Measurements from ENCODE around the gene GSTA4. TPM values are rescaled to one million over a fixed set of nuclear protein-coding genes. Genes with fewer than 3 reads are reported as not detected.
A peak's percentile ranks its signal among the peaks of the same experiment; 100 is the strongest.
"Not testable (repeated sequence)": the region's sequence is repeated elsewhere in the genome, so short reads cannot be mapped to it uniquely, and the experiment has no call there.

GSTA4 gene, protein sequence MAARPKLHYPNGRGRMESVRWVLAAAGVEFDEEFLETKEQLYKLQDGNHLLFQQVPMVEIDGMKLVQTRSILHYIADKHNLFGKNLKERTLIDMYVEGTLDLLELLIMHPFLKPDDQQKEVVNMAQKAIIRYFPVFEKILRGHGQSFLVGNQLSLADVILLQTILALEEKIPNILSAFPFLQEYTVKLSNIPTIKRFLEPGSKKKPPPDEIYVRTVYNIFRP
- total RNA-seq, result 1 to 10 TPM; 8.4 to 8.5 TPM

DNA sequence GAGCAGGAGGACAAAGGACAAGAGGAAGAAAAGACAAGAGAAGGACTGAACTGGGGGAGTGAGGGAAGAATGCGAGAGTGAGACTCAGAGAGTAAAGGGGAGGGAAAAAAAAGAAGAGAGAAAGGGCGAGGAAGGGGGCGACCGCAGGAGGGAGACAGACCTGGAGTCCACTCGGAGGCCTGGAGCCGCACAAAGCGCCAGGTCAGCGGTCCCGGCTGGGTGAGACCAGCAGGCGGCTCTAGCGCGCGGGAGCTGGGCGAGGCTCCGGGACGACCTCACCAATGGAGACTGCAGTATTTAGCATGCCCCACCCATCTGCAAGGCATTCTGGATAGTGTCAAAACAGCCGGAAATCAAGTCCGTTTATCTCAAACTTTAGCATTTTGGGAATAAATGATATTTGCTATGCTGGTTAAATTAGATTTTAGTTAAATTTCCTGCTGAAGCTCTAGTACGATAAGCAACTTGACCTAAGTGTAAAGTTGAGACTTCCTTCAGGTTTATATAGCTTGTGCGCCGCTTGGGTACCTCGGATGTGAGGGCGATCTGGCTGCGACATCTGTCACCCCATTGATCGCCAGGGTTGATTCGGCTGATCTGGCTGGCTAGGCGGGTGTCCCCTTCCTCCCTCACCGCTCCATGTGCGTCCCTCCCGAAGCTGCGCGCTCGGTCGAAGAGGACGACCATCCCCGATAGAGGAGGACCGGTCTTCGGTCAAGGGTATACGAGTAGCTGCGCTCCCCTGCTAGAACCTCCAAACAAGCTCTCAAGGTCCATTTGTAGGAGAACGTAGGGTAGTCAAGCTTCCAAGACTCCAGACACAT is at the start of gene GSTA4:
TSS of gene GSTA4 (minus strand) at position 196 of the 824 bp plus-strand sequence. CDS start 1,041 bp downstream, outside the sequence.
- peaks cover 25% of the 10 kb centered on the region for H3K4me1 Mint-ChIP-seq
- H3K4me3 Mint-ChIP-seq, result peak within 1 kb of the TSS; percentile 81
- H3K36me3 Mint-ChIP-seq, result not testable (repeated sequence)

DNA sequence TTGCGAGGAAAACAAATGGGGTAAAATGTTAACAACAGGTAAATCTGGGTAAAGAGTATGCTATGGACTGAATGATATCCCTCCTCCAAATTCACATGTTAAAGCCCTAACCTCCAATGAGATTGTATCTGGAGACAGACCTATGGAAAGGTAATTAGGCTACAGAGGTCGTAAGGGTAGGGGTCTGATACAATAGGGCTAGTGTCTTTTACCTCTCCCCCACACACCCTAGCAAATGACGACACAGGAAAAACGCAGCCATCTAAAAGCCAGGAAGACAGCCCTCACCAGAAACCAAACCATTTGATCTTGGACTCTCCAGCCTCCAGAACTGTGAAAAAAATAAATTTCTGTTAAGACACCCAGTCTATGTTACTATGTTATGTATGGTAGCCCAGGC is 49.5 kb upstream of the GSTA4 start:
- Mint-ChIP-seq H3K27ac (no peak overlapping the region), H3K4me1 (peaks cover 21% of the 10 kb centered on the region)

More for the DNA sequence above, at the start of gene GSTA4:
- peak within 1 kb of the TSS; percentile 97 for H3K27ac Mint-ChIP-seq
- H3K27me3 Mint-ChIP-seq, result peaks cover 12% of the 10 kb centered on the region
- DNase-seq, result peak; percentile 88
- not testable (repeated sequence) for H3K9me3 Mint-ChIP-seq

DNA sequence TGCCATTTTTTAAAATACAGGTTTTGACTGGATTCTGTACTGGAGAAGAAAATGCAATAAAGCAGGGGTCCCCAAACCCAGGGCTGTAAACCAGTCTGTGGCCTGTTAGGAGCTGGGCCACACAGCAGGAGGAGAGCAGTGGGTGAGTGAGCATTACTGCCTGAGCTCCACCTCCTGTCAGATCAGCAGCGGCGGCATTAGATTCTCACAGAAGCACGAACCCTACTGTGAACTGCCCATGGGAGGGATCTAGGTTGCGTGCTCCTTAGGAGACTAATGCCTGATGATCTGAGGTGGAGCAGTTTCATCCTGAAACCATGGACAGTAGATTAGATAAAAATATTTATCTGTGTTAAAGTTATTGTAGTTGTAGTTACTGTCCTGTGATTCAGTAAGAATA is 49.0 kb upstream of the GSTA4 start:
- H3K4me3 Mint-ChIP-seq, result no peak overlapping the region
- H3K9me3 Mint-ChIP-seq, result no peaks in the 10 kb centered on the region
- DNase-seq, result no peak
- H3K27ac Mint-ChIP-seq, result no peak overlapping the region
- H3K27me3 Mint-ChIP-seq, result no peaks in the 10 kb centered on the region
- peaks cover 23% of the 10 kb centered on the region for H3K36me3 Mint-ChIP-seq
- peaks cover 16% of the 10 kb centered on the region for H3K4me1 Mint-ChIP-seq

More for the DNA sequence above, 49.5 kb upstream of the GSTA4 start:
- H3K36me3 Mint-ChIP-seq, result peaks cover 19% of the 10 kb centered on the region
- H3K27me3 Mint-ChIP-seq, result no peaks in the 10 kb centered on the region
- no peaks in the 10 kb centered on the region for H3K9me3 Mint-ChIP-seq
- no peak for DNase-seq
- H3K4me3 Mint-ChIP-seq, result no peak overlapping the region

DNA sequence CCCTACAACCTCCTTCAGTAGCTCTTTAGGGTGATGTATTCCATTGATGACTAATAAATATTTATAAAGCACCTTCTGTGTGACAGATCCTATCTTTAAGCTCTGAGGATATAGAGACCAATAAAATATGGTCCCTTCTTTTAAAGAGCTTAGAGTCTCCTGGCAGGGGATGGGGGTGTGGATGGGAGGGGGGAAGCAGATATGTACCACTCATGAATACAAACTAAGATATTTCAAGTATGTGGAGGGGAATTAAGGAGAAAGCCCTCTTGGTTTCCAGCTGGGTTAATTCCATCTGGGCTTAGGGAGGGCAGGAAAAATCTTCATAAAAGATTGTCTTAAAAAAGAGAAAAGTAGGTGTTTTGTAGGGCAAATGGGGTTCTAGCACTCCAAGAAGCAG is 48.5 kb upstream of the GSTA4 start:
- H3K4me1 Mint-ChIP-seq, result peaks cover 11% of the 10 kb centered on the region
- H3K27me3 Mint-ChIP-seq, result no peaks in the 10 kb centered on the region
- no peaks in the 10 kb centered on the region for H3K9me3 Mint-ChIP-seq
- peaks cover 23% of the 10 kb centered on the region for H3K36me3 Mint-ChIP-seq
- DNase-seq, result no peak
- no peak overlapping the region for H3K27ac Mint-ChIP-seq
- no peak overlapping the region for H3K4me3 Mint-ChIP-seq

DNA sequence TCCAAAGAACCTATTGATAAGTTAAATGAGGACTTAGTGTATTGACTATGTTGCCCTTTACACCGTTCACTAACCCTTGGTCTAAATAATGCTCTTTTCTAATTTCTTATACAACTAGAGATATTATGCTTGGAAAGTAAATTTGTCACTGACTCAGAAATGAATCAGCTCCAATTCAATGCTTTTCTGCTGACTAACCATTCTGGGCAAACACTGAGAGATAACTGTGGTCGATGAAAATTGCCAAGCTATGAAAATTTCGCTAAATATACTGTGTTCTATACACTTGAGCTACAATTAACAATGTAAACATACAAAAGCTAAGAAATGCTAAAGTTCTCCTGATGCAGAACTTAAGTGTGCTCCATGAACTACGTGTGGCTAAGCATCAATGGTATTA is 47.0 kb upstream of the GSTA4 start:
- Mint-ChIP-seq H3K9me3 (no peaks in the 10 kb centered on the region), H3K4me1 (peaks cover 1% of the 10 kb centered on the region), H3K27ac (no peak overlapping the region), H3K36me3 (peaks cover 21% of the 10 kb centered on the region), H3K4me3 (no peak overlapping the region), H3K27me3 (no peaks in the 10 kb centered on the region)
- no peak for DNase-seq

DNA sequence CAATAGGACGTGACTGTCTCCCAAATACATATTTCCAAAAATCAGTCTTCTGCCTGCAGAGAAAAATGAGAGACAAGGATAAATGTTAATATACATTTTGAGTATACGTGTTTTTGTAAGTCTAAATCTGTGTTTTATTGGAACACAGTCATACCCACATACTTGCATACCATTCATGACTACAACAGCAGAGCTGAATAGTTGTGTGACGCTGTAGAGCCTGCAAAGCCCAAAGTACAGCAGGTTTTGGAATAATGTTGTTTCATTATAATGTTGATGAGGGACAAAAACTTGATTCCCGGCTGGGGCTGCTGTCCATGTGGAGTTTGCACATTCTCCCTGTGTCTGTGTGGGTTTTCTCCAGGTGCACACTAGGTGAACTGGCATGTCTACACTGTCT is 46.3 kb upstream of the GSTA4 start:
- Mint-ChIP-seq H3K4me3 (no peak overlapping the region), H3K9me3 (no peaks in the 10 kb centered on the region), H3K27ac (no peak overlapping the region), H3K36me3 (peaks cover 18% of the 10 kb centered on the region), H3K4me1 (peaks cover 1% of the 10 kb centered on the region), H3K27me3 (no peaks in the 10 kb centered on the region)
- DNase-seq, result no peak

DNA sequence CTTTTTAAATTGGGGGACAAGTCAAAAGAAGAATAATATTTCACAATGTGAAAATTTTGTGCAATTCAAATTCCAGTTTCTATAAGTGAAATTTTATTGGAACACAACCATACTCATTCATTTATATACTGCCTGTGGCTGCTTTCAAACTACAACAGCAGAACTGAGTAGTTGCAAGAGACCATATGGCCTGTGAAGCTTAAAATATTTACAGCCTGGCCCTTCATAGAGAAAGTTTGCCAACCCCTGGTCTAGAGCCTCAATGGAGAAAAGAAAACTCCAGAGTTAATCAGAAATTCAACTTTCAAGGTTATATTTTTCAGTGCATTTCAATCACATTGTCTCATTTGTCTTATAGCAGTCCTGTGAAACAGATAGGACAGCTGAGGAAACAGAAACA is 43.5 kb upstream of the GSTA4 start:
- Mint-ChIP-seq H3K4me1 (no peaks in the 10 kb centered on the region), H3K27ac (no peak overlapping the region), H3K9me3 (no peaks in the 10 kb centered on the region), H3K4me3 (no peak overlapping the region), H3K36me3 (peaks cover 18% of the 10 kb centered on the region), H3K27me3 (no peaks in the 10 kb centered on the region)
- no peak for DNase-seq

DNA sequence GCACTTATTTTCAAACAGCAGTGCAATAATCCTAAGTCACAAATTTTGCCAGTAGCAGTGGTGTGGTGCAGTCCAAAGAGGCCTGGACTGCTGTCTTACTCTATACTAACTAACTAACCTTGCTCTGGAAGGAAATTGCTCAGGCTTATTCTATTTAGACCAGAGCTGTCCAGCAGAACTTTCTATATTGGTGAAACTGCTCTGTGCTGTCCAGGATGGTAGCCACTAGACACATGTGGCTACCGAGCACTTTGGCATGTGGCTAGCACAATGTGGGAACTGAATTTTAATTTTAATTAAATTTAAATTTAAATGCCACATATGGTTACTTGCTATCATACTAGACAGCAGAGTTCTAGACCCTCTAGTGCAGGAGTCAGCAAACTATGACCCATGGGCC is 43.1 kb upstream of the GSTA4 start:
- Mint-ChIP-seq H3K4me3 (no peak overlapping the region), H3K27me3 (no peaks in the 10 kb centered on the region), H3K27ac (no peak overlapping the region), H3K4me1 (no peaks in the 10 kb centered on the region), H3K36me3 (peaks cover 21% of the 10 kb centered on the region), H3K9me3 (no peaks in the 10 kb centered on the region)
- DNase-seq, result no peak

DNA sequence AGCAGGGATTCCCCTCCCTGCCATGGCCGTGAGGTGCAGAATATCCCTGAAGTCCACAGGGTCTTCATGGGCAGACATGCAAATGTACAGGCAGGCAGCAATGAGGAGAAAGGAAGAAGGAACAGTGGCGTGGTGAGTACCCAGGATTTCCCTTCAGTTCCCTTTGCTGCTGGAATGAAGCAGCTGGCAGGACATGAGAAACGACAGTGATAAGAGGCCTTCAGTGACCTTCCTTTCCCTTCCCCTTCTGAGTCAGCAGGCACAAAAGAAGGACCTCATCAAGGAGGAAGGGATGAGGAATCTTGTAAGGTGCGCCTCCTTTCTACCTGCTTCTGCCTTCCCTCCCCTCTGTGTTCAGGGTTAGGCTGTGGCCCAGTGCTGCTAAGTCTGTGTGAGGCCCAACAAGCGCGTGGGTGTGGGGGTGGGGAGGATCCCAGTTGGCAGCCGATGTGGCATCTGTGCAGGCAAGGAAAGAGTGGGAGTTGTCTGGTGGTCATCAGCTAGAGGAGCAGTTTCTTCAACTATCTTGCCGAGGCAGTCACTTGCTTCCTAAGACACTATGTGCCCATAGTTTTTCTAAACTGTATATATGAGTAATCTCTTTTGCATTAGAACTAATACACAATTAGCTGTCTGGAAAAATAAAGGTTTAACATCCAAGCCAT is 40.6 kb upstream of the GSTA4 start:
- H3K9me3 Mint-ChIP-seq, result no peaks in the 10 kb centered on the region
- no peaks in the 10 kb centered on the region for H3K4me1 Mint-ChIP-seq
- H3K36me3 Mint-ChIP-seq, result peaks cover 17% of the 10 kb centered on the region
- no peak for DNase-seq
- no peak overlapping the region for H3K27ac Mint-ChIP-seq
- H3K4me3 Mint-ChIP-seq, result no peak overlapping the region
- no peaks in the 10 kb centered on the region for H3K27me3 Mint-ChIP-seq

DNA sequence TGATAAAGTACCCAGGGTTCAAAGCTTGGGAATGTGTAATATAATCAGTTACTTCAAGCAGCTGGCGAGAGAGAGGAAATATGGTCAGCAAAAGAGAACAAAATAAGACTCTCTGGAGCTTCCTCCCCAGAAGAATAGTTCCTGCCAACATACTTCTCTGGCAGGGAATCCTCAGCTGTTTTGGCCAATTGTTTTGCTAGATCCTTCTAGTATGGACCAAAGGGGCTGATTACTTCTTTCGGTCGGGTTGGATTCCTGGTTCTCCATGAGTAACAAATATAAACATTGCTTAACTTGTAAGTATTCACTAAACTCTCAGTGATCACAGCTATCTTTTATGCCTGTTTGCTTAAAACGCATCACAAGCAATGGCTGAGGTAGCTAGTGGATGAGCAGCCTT is 38.7 kb upstream of the GSTA4 start:
- no peak overlapping the region for H3K4me3 Mint-ChIP-seq
- peaks cover 2% of the 10 kb centered on the region for H3K4me1 Mint-ChIP-seq
- DNase-seq, result no peak
- H3K36me3 Mint-ChIP-seq, result peaks cover 5% of the 10 kb centered on the region
- no peaks in the 10 kb centered on the region for H3K27me3 Mint-ChIP-seq
- no peaks in the 10 kb centered on the region for H3K9me3 Mint-ChIP-seq
- no peak overlapping the region for H3K27ac Mint-ChIP-seq

DNA sequence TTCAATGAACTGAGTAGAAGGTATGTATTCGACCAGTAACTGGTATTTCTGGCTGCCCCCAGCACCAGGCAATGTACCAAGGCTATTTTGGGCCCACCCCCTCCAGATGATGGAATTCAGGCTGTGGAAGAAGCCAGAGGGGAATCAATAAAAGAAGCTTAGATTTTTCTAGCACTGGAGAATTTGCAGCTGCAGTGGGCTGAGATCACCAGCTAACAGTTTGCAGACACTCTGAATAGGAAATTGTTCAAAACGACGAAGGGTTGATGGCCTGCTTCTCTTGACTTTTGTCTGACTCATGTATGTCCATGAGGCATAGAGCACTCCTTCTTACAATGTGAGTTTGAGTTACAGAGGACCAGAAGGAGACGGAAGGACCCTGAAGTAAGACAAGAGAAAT is 37.8 kb upstream of the GSTA4 start:
- H3K27me3 Mint-ChIP-seq, result no peaks in the 10 kb centered on the region
- no peak overlapping the region for H3K27ac Mint-ChIP-seq
- no peaks in the 10 kb centered on the region for H3K9me3 Mint-ChIP-seq
- H3K4me1 Mint-ChIP-seq, result peaks cover 2% of the 10 kb centered on the region
- no peak overlapping the region for H3K4me3 Mint-ChIP-seq
- DNase-seq, result no peak
- peaks cover 7% of the 10 kb centered on the region for H3K36me3 Mint-ChIP-seq

DNA sequence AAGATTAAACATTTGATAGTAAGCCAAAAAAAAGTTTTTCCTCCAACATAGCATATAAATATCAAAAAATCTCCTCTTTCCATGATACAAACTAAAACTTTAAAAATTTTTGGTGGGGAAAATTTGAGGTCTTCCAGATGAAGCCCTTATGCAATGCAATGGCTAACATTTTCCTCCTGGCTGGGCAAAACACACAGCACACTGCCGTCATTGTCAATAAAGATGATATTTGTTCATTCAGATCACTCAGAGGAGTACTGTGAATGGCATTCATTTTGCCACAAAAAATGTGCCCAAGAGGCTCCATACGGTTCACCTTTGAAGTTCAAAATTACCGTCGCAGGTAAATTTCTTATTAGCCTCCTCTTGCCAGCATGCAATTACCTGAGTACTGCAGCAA is 36.2 kb upstream of the GSTA4 start:
- Mint-ChIP-seq H3K27me3 (no peaks in the 10 kb centered on the region), H3K27ac (no peak overlapping the region), H3K36me3 (peaks cover 7% of the 10 kb centered on the region), H3K9me3 (no peaks in the 10 kb centered on the region), H3K4me1 (peaks cover 4% of the 10 kb centered on the region), H3K4me3 (no peak overlapping the region)
- DNase-seq, result no peak

DNA sequence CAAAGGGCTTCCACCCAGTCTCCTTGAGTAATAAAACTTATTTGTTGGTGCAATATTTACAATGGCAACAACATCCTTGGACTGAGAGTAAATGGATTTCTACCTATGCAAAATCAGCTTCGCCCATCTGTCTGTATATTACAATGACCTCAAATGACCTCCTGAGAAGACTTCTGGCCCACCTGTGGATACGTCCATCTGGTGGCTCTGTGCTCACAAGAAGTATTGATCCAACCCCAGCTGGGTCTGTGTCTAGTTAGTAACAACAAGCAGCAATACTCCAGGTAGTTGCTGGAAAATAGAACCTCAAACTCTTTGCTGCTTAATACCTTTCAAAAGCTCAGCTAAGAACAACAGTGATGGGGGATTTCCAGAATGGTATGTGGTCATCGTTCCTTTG is 34.7 kb upstream of the GSTA4 start:
- no peaks in the 10 kb centered on the region for H3K9me3 Mint-ChIP-seq
- no peak for DNase-seq
- H3K4me3 Mint-ChIP-seq, result no peak overlapping the region
- no peak overlapping the region for H3K27ac Mint-ChIP-seq
- no peaks in the 10 kb centered on the region for H3K27me3 Mint-ChIP-seq
- H3K4me1 Mint-ChIP-seq, result peaks cover 4% of the 10 kb centered on the region
- peaks cover 7% of the 10 kb centered on the region for H3K36me3 Mint-ChIP-seq

DNA sequence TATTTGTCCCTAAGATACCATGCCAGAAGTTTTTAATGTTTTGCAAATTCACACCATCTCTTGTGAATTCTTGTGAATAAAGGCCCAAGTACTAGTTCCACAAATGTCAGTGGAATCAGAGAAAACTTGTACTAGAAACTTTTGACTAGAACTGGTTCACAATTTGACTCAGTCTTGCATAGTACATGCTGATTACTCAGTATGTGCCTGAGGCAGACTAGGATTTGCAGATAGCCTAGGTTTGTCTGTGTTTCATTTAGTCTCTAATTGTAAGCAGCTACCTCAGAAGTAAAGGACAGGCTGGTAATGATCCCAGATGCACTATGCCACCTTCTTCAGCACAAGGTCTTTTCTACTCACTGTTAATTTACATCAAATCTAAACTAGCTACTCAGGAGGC is 34.2 kb upstream of the GSTA4 start:
- Mint-ChIP-seq H3K27ac (no peak overlapping the region), H3K4me3 (no peak overlapping the region), H3K9me3 (no peaks in the 10 kb centered on the region), H3K27me3 (no peaks in the 10 kb centered on the region), H3K36me3 (peaks cover 7% of the 10 kb centered on the region), H3K4me1 (peaks cover 4% of the 10 kb centered on the region)
- no peak for DNase-seq

DNA sequence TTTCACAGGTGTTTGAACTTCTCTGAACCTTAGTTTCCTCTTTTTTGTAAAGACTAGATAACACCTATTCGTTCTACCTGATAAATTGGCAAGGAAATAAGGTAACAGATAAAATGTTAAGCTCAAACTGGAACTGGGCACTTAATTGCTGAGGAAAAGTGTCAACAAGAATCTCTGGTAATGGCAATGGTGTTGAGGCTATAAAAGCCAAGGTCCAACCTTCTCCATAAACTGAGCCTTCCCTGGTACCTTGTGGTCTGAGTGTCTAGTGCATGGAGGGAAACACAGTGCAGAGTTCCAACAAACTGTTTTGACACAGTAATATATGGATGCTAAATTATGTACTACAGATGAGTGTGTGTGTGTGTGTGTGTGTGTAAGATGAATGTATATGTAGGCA is 33.4 kb upstream of the GSTA4 start:
- peaks cover 5% of the 10 kb centered on the region for H3K36me3 Mint-ChIP-seq
- DNase-seq, result no peak
- H3K4me1 Mint-ChIP-seq, result peaks cover 4% of the 10 kb centered on the region
- H3K9me3 Mint-ChIP-seq, result no peaks in the 10 kb centered on the region
- no peak overlapping the region for H3K27ac Mint-ChIP-seq
- no peaks in the 10 kb centered on the region for H3K27me3 Mint-ChIP-seq
- H3K4me3 Mint-ChIP-seq, result no peak overlapping the region
